ENCODE data around the gene CASZ1.

DNA sequence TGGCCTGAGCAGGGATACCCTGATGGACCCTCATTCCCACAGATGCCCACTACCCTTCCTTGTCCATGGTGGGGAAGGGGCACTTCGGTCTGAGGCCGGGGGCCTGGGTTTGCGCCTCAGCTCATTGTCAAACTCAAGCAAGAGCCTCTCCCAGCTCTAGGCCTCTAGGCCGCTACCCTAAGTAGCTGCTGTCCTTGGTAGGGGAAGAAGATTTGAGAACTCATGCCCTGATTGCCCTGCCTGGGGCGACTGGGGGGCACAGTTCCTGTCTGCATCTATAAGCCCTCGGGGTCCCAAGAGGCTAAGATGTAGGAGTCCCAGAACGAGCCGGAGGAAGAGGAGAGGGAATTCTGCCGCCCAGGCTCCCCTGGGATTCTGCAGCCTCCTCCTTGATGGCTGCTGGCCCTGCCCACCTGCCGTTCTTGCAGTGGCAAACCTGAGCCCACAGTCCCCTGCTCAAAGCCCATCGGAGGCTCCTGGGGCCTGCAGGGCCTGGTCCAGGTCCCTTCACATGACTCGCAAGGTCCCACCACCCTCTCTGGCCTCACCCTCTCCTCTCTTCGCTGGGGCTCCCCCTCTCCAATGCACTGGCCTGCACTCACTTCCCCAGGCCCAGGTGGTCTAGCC, 20.4 kb upstream of the CASZ1 start:
- no peak for TF ChIP-seq GATA3 (IDR thresholded peaks at IDR 0.05; ENCODE audit: low read depth, low read length)
- no peak for TF ChIP-seq GATA2 (IDR thresholded peaks at IDR 0.05; ENCODE audit: low read depth, low read length)

Data from SH-SY5Y (cell line).